HEK293T (cell line): Measurements from ENCODE around the gene RUBCNL.

Experiments
- ARNT ChIP-seq: fragments of 450-650 bp; IDR thresholded peaks from 2 replicates; pipeline ENCODE4 v1.6.1; 2017; ENCODE audit warnings: mild to moderate bottlenecking
- BHLHE40 ChIP-seq: fragments of 450-650 bp; IDR thresholded peaks from 2 replicates; pipeline ENCODE4 v1.6.1; 2016; ENCODE audit warnings: mild to moderate bottlenecking, moderate library complexity, borderline replicate concordance
- ELF4 ChIP-seq: fragments of 450-650 bp; IDR thresholded peaks from 2 replicates; pipeline ENCODE4 v1.6.1; 2017; ENCODE audit warnings: antibody characterized with exemption
- FOXA1 ChIP-seq: fragments of 450-650 bp; IDR thresholded peaks from 2 replicates; pipeline ENCODE4 v1.6.1; 2016; ENCODE audit warnings: mild to moderate bottlenecking
- FOXK2 ChIP-seq: fragments of 450-650 bp; IDR thresholded peaks from 2 replicates; pipeline ENCODE4 v1.6.1; 2016; ENCODE audit warnings: mild to moderate bottlenecking
- FOXM1 ChIP-seq: fragments of 450-650 bp; IDR thresholded peaks from 2 replicates; pipeline ENCODE4 v1.6.1; 2017; ENCODE audit warnings: mild to moderate bottlenecking, borderline replicate concordance
- L3MBTL2 ChIP-seq: fragments of 450-650 bp; conservative IDR thresholded peaks from 2 replicates; pipeline ENCODE4 v1.6.1; 2016; ENCODE audit warnings: mild to moderate bottlenecking
- LEF1 ChIP-seq: fragments of 450-650 bp; IDR thresholded peaks from 2 replicates; pipeline ENCODE4 v1.6.1; 2017; ENCODE audit warnings: mild to moderate bottlenecking, borderline replicate concordance
- PKNOX1 ChIP-seq: fragments of 450-650 bp; IDR thresholded peaks from 2 replicates; pipeline ENCODE4 v1.6.1; 2016
- SP1 ChIP-seq: fragments of 450-650 bp; IDR thresholded peaks from 2 replicates; pipeline ENCODE4 v1.6.1; 2017
- SUZ12 ChIP-seq: fragments of 450-650 bp; IDR thresholded peaks from 2 replicates; pipeline ENCODE4 v1.6.1; 2016; ENCODE audit warnings: mild to moderate bottlenecking
- ZNF384 ChIP-seq: fragments of 450-650 bp; IDR thresholded peaks from 2 replicates; pipeline ENCODE4 v1.6.1; 2016

- TF ChIP-seq ARNT (no peak), SP1 (no peak), FOXM1 (no peak), LEF1 (no peak), BHLHE40 (no peak), FOXA1 (no peak), L3MBTL2 (no peak), FOXK2 (no peak), ELF4 (no peak), ZNF384 (no peak), PKNOX1 (no peak), SUZ12 (no peak)
These were observed 8.6 kb downstream of the RUBCNL start for GRCh38 chr13:46378411-46378810.
